IMR-90 (cell line): Measurements from ENCODE around the gene SLC25A22.

Source experiments
- CEBPB ChIP-seq: IDR thresholded peaks from 2 replicates; pipeline ENCODE4 v1.6.1; 2012; ENCODE audit warnings: low read depth, low read length, improper control_type of control experiment
- CHD1 ChIP-seq: IDR thresholded peaks from 2 replicates; pipeline ENCODE4 v1.6.1; 2012; ENCODE audit warnings: low read depth, low read length, improper control_type of control experiment
- CTCF ChIP-seq: conservative IDR thresholded peaks from 2 replicates; pipeline ENCODE4 v1.5.1; 2012; ENCODE audit warnings: mild to moderate bottlenecking, low read depth, low read length, improper control_type of control experiment
- MAFK ChIP-seq: IDR thresholded peaks from 2 replicates; pipeline ENCODE4 v1.6.1; 2012; ENCODE audit warnings: low read depth, low read length, improper control_type of control experiment
- MXI1 ChIP-seq: IDR thresholded peaks from 2 replicates; pipeline ENCODE4 v1.6.1; 2012; ENCODE audit warnings: low read depth, mild to moderate bottlenecking, low read length, moderate library complexity, borderline replicate concordance
- NFE2L2 ChIP-seq: fragments of 150-350 bp; IDR thresholded peaks from 2 replicates; pipeline ENCODE4 v1.6.1; 2016; ENCODE audit warnings: low read depth, mild to moderate bottlenecking, low read length
- POLR2A ChIP-seq: IDR thresholded peaks from 2 replicates; pipeline ENCODE4 v1.6.1; 2012; ENCODE audit warnings: mild to moderate bottlenecking, low read depth, low read length
- RAD21 ChIP-seq: IDR thresholded peaks from 2 replicates; pipeline ENCODE4 v1.6.1; 2012; ENCODE audit warnings: low read length, improper control_type of control experiment
- RCOR1 ChIP-seq: IDR thresholded peaks from 2 replicates; pipeline ENCODE4 v1.6.1; 2012; ENCODE audit warnings: mild to moderate bottlenecking, low read length, improper control_type of control experiment; ENCODE audit not compliant: insufficient replicate concordance
- SMC3 ChIP-seq: fragments of 150-350 bp; IDR thresholded peaks from 2 replicates; pipeline ENCODE4 v1.6.1; 2016; ENCODE audit warnings: low read depth, mild to moderate bottlenecking, antibody characterized with exemption, low read length, moderate library complexity
- USF2 ChIP-seq: fragments of 150-350 bp; IDR thresholded peaks from 2 replicates; pipeline ENCODE4 v1.6.1; 2017; ENCODE audit warnings: mild to moderate bottlenecking, antibody characterized with exemption, low read length, low read depth

- TF ChIP-seq CTCF: no peak
- TF ChIP-seq CEBPB: no peak
- no peak for TF ChIP-seq USF2
- no peak for TF ChIP-seq POLR2A
- TF ChIP-seq MXI1: no peak
- TF ChIP-seq RCOR1: no peak
- no peak for TF ChIP-seq RAD21
- no peak for TF ChIP-seq SMC3
- no peak for TF ChIP-seq NFE2L2
- TF ChIP-seq MAFK: no peak
- no peak for TF ChIP-seq CHD1
These were observed 28.0 kb downstream of the SLC25A22 start for GRCh38 chr11:769887-770641.
